Spinal cord (tissue), 10 donors: ENCODE results near the gene SLC23A3. TPM values are rescaled to one million over a fixed set of nuclear protein-coding genes. Genes with fewer than 3 reads are reported as not detected.
A peak's percentile ranks its signal among the peaks of the same experiment; 100 is the strongest.

Experiments used
- DNase-seq, 6 donors: peaks; one replicate each; pipeline versions ENCODE4 v3.0.0 to v3.0.0-alpha.2; 2013 to 2015; ENCODE audit warnings: low spot score in 6 of 6, low read depth in 4 of 6
- H3K27ac ChIP-seq: one replicate; pipeline ENCODE4 v1.5.1; 2013; ENCODE audit warnings: low read depth, low read length, control low read depth
- H3K27me3 ChIP-seq: one replicate; pipeline ENCODE4 v1.6.1; 2013; ENCODE audit warnings: low read length; ENCODE audit not compliant: control insufficient read depth, insufficient read depth
- H3K36me3 ChIP-seq: one replicate; pipeline ENCODE4 v1.6.1; 2013; ENCODE audit warnings: low read length; ENCODE audit not compliant: control insufficient read depth, insufficient read depth
- H3K4me1 ChIP-seq: one replicate; pipeline ENCODE4 v1.6.1; 2013; ENCODE audit warnings: low read length; ENCODE audit not compliant: control insufficient read depth, insufficient read depth
- H3K4me3 ChIP-seq: one replicate; pipeline ENCODE4 v1.5.1; 2013; ENCODE audit warnings: low read depth, low read length, control low read depth
- H3K9me3 ChIP-seq: one replicate; pipeline ENCODE4 v1.6.1; 2013; ENCODE audit warnings: low read length; ENCODE audit not compliant: control insufficient read depth, insufficient read depth
- WGBS: methylation state at CpG from one replicate; pipeline ENCODE4 v1.1.5; 2013; ENCODE audit warnings: missing lambda C conversion rate; ENCODE audit not compliant: insufficient coverage; 5-methylcytosine and 5-hydroxymethylcytosine counted together
- polyA plus RNA-seq, 2 donors: library from polyadenylated mRNA; unstranded; fragments of 120-200 nt; gene quantifications; one replicate each; pipeline ENCODE4 v1.2.1, GENCODE V29; 2013; ENCODE audit not compliant: insufficient read length in 2 of 2
- total RNA-seq, 2 donors: library from RNA; depleted of rRNA in 1 of 2; stranded (reverse); fragments of 120-200 nt in 1 of 2; fragments of >200 nt in 1 of 2; gene quantifications; one replicate each; pipeline versions ENCODE4 v1.2.3 to v1.2.4, GENCODE V29; 2013 to 2014
- donor health status: healthy.

SLC23A3 gene
- total and polyA plus RNA-seq, 4 donors = 0.17 to 2.4 (median 1.2) TPM

DNA sequence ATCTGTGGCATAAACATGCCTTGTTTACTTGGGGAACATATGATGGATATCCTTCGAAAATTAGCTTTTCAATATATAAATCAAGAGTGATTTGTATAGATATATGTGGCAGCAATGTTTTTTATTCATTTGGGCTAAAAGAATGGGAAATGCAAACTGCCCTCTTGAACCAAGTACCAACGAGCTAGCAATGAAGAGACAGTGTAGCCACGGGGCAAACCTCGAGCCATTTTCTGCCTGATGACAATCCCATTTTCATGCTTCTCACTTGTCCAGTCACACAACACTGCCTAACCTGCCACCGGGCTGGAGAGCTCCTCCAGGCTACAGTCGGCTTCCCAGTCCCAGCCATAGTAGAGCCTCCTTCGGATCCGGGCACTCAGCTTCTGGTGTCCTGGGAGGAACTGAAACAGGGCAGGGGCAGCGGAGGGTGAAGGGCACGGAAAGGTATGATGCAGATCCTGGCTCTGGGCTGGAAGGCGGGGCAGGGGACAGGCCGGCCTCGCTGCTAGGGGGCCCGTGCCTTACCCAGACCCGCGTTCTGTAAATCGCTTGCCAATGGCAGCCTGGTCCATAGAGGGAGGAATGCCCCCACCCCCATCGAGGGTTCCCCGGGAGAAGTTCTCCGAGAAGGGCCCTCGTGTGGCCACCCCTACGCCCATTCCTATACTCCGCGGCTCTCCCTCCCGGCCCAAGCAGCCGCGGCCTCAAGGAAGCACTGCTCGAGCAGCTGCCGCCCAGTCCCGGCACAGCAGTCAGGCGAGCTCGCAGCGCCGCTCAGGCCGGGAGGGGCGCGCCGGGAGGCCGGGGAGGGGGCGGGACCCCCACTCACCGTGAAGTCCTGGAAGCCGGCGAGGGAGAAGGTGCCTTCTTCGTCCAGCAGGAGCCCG, 6.3 kb upstream of the SLC23A3 start:
- Histone ChIP-seq H3K36me3 (peaks cover 49% of the 10 kb centered on the region), H3K9me3 (no peaks in the 10 kb centered on the region), H3K27me3 (no peaks in the 10 kb centered on the region), H3K4me1 (peaks cover 31% of the 10 kb centered on the region), H3K4me3 (peak overlapping the region; percentile 64), H3K27ac (peak overlapping the region; percentile 98)
- WGBS = 1% methylated on average over 44 of the region's 45 CpGs
- peak in 1 of 6 donors; percentile 67 for DNase-seq

GRCh38 chr2:219175486-219175885, 5.7 kb upstream of the SLC23A3 start:
- no peak for DNase-seq
- WGBS = 91% methylated on average over 5 of the region's 7 CpGs
- H3K4me3 ChIP-seq = no peak overlapping the region
- peaks cover 42% of the 10 kb centered on the region for H3K36me3 ChIP-seq
- no peaks in the 10 kb centered on the region for H3K27me3 ChIP-seq
- H3K9me3 ChIP-seq = no peaks in the 10 kb centered on the region
- H3K4me1 ChIP-seq = peaks cover 31% of the 10 kb centered on the region
- H3K27ac ChIP-seq = no peak overlapping the region

DNA sequence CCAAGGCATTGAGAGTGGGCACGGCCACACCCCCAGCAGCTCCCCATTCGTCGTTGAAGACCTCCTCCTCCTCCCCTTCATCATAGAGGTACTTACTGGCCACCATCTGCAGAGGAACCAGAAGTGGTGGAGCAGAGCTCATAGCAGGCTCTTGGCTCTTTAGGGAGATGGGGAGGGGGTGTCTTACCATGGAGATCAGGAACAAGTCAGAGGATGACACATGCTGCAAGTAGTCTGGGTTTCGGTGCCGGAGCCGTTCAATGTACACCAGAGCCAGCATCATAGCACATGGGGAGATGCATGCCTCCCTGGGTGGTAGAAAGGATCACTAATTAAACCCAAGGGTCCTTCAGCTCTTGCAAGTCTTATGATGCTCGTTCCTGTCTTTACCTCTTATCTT, 5.0 kb upstream of the SLC23A3 start:
- peaks cover 35% of the 10 kb centered on the region for H3K36me3 ChIP-seq
- DNase-seq = no peak
- no peak overlapping the region for H3K4me3 ChIP-seq
- no peak overlapping the region for H3K27ac ChIP-seq
- no peaks in the 10 kb centered on the region for H3K9me3 ChIP-seq
- peaks cover 27% of the 10 kb centered on the region for H3K4me1 ChIP-seq
- 100% methylated on average over 1 of the region's 7 CpGs for WGBS
- no peaks in the 10 kb centered on the region for H3K27me3 ChIP-seq

DNA sequence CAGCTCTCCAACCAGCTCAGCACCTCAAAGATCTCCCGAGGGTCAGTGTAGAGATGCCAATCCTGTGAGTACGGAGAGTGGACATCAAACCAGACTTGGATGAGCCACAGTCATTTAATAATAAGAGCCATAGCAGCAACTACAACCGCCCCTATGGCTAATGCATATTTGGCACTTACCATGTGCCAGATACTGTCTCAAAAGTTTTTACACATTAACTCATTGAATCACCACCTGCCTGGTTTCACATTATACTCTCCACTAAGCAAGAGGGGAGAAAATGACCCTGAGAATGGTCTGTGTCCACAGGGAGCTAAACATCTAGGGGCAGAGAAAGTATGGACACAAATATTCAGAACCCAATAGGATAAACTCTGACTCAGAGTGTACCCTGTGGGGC, 4.3 kb upstream of the SLC23A3 start:
- DNase-seq = no peak
- 96% methylated on average over 3 of the region's 3 CpGs for WGBS
- Histone ChIP-seq H3K27me3 (no peaks in the 10 kb centered on the region), H3K4me1 (peaks cover 23% of the 10 kb centered on the region), H3K9me3 (no peaks in the 10 kb centered on the region), H3K36me3 (peaks cover 31% of the 10 kb centered on the region), H3K4me3 (no peak overlapping the region), H3K27ac (no peak overlapping the region)

DNA sequence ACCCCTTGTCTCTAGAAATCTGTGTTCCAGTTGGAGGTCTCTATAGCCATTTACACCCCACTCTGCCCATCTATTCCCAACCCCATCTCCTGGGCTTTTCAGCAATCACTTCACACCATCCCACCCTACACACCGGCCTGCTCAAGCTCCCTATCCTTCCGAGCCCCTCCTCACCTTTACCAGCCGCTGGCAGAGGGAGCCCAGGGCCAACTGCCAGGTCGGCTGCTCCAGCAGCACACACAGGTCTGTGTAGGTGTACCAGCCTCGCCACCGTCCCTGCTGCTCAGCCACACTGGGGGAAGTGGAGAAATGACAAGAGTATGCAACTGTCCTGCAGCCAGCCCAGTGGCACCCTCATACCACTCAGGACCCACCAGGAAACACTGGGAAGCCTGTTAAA, 3.3 kb upstream of the SLC23A3 start:
- peaks cover 16% of the 10 kb centered on the region for H3K4me1 ChIP-seq
- no peak for DNase-seq
- no peaks in the 10 kb centered on the region for H3K9me3 ChIP-seq
- no peaks in the 10 kb centered on the region for H3K27me3 ChIP-seq
- no peak overlapping the region for H3K4me3 ChIP-seq
- peaks cover 33% of the 10 kb centered on the region for H3K36me3 ChIP-seq
- WGBS = 98% methylated on average over 4 of the region's 6 CpGs
- H3K27ac ChIP-seq = no peak overlapping the region

DNA sequence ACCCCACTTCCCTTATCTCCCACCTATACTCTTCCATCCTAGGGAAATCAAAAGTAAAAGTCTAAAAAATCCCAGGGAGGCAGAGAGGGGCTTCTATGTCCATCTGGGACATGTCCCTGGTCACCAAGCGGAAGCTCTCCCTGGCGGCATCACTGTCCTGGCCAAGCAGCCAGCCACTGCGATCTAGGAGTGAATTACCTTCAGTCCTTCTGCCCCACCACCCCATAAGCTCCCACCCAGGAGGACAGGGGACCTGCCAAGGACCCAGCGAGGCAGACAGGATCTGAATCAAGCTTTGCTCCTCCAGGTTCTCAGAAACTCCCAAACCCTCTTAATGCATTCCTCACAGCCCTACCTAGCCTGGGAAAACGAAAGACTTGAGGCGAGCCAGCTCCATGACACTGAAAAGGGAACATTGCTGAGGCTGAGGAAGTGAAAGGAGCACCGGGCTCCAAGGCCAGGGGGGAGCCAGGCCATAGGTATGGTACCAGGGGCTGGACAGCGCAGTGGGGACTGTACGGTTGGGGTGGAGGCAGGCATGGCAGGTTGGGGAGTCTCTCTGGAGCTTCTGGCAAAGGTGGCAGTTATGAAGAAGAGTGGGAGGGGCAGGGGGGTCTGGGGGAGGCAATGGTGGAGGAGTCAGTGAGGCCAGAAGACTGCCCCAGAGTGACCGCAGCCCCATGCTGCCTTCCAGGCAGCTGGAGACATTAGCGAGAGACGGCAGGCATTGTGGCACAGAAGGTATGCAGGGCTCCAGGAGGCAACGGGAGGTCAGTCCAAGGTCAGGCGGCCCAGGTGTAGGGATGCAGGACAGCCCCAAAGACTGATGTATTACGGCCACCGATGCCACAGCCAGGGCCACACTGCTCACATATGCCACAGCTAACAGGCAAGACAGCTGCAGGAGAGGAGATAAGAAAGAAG, 2.7 kb upstream of the SLC23A3 start:
- H3K27ac ChIP-seq = no peak overlapping the region
- no peaks in the 10 kb centered on the region for H3K9me3 ChIP-seq
- peaks cover 13% of the 10 kb centered on the region for H3K4me1 ChIP-seq
- peaks cover 33% of the 10 kb centered on the region for H3K36me3 ChIP-seq
- no peaks in the 10 kb centered on the region for H3K27me3 ChIP-seq
- no peak for DNase-seq
- no peak overlapping the region for H3K4me3 ChIP-seq
- 94% methylated on average over 14 of the region's 16 CpGs for WGBS

DNA sequence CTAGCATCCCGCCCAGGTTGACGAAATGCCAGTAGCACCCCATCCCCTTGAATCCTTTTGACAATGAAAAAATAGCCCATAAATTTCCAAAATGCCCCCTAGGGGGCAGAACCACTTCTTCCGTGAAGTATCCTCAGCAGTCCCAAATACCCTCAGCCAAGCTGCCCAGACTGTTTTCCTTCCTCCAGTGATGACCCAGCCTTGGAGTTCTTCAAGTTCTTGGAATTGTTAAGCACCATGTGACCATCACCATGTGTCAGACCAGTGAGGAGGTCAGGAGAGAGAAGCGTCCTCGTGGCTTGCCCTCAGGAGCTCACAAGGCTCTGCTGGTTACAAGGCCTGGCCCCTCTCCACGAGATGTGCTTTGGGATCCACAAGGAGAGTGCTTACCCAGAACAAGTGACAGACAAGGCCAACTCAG, 1.4 kb upstream of the SLC23A3 start:
- H3K4me1 ChIP-seq = peaks cover 8% of the 10 kb centered on the region
- H3K27ac ChIP-seq = peak overlapping the region; percentile 52
- no peaks in the 10 kb centered on the region for H3K27me3 ChIP-seq
- DNase-seq = peak in 2 of 6 donors; percentile 46 to 62
- H3K36me3 ChIP-seq = peaks cover 33% of the 10 kb centered on the region
- no peak overlapping the region for H3K4me3 ChIP-seq
- 28% methylated on average over 6 of the region's 6 CpGs for WGBS
- no peaks in the 10 kb centered on the region for H3K9me3 ChIP-seq

DNA sequence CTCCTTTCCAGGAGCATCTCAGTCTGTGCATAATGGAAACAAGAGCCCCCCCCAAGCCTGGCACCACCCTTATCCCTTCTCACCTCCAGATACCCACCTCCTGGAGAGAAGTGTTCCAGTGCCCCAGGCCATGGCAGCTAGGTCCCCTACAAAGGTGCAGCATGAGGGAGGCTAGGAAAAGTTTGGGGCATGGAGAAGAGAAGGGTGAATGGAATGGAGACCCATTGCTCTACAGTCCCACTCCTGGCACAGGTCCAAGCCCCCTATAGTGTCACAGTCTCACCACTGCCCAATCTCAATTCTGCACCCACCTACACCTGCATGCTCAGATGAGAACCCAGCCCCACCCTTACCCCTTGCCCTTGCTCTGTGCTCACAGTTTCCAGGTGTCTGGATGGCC, 897 bp downstream of the SLC23A3 start:
- peaks cover 27% of the 10 kb centered on the region for H3K36me3 ChIP-seq
- no peak for DNase-seq
- no peaks in the 10 kb centered on the region for H3K4me1 ChIP-seq
- H3K27ac ChIP-seq = no peak overlapping the region
- no peaks in the 10 kb centered on the region for H3K27me3 ChIP-seq
- no peak overlapping the region for H3K4me3 ChIP-seq
- no peaks in the 10 kb centered on the region for H3K9me3 ChIP-seq

GRCh38 chr2:219168526-219168925, 1.3 kb downstream of the SLC23A3 start:
- no peak overlapping the region for H3K27ac ChIP-seq
- peaks cover 23% of the 10 kb centered on the region for H3K36me3 ChIP-seq
- 38% methylated on average over 3 of the region's 6 CpGs for WGBS
- H3K27me3 ChIP-seq = no peaks in the 10 kb centered on the region
- no peak overlapping the region for H3K4me3 ChIP-seq
- DNase-seq = no peak
- no peaks in the 10 kb centered on the region for H3K9me3 ChIP-seq
- no peaks in the 10 kb centered on the region for H3K4me1 ChIP-seq
